AG04450 (cell line): ENCODE measurements around the gene GLIS1. TPM values are rescaled to one million over a fixed set of nuclear protein-coding genes. Genes with fewer than 3 reads are reported as not detected.

Source experiments
- CTCF ChIA-PET: fragments of 300-600, 350-600 bp; formaldehyde crosslinking; extraction: SDS; loops from one replicate; lab custom pipeline; 2022; ENCODE audit warnings: antibody characterized with exemption, inconsistent platforms; lab: Charles Lee
- POLR2A ChIA-PET: fragments of 350-600 bp; formaldehyde crosslinking; extraction: SDS; loops from one replicate; lab custom pipeline; 2021; ENCODE audit warnings: antibody characterized with exemption, inconsistent platforms; lab: Yijun Ruan, JAX
- DNase-seq: peaks from one replicate; pipeline ENCODE4 v3.0.0-alpha.2; 2011; ENCODE audit warnings: low read depth, low spot score
- H3K27ac ChIP-seq: one replicate; pipeline ENCODE4 v1.5.1; 2012; ENCODE audit warnings: low read depth, low read length, control low read depth
- H3K27me3 ChIP-seq: one replicate; pipeline ENCODE4 v1.6.0; 2012; ENCODE audit warnings: low read length; ENCODE audit not compliant: control insufficient read depth, insufficient read depth
- H3K4me3 ChIP-seq: 2 replicates; pipeline ENCODE4 v1.5.1; 2011; ENCODE audit warnings: mild to moderate bottlenecking, low read depth, low read length, control low read depth
- H3K9me3 ChIP-seq: 2 replicates; pipeline ENCODE4 v1.5.1; 2012; ENCODE audit warnings: low read length; ENCODE audit not compliant: control insufficient read depth, insufficient read depth
- polyA plus RNA-seq: library from polyadenylated mRNA; depleted of rRNA; stranded (reverse); fragments of >200 nt; gene quantifications from 2 replicates; pipeline ENCODE4 v1.2.3, GENCODE V29; 2011
- TF ChIP-seq, protein P1 (sequence below): IDR thresholded peaks from 2 replicates; pipeline ENCODE4 v1.5.1; 2011; ENCODE audit warnings: low read depth, low read length, control low read depth, inconsistent platforms

The GLIS1 gene
- polyA plus RNA-seq, 1 experiment, result 0.77 TPM

DNA sequence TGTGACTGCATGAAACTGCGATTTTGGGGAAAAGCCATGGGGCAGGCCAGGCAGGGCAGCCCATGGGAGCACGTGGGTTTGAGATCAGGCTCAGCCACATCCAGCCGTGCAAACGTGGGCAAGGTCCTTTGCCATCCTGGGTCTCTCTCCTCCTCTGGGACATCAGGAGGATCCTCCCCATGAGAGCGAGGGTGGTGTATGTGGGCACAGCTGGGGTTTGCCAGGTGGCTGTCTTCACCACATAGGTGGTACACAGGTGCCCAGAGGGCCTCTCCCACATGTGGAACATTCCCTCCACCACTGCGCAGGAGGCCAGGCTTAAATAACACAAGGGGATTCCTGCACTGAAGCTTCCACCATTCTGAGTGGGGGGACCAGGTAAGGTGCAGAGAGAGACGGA, 143.1 kb downstream of the GLIS1 start:
- POLR2A ChIA-PET, result no interaction called here
- Histone ChIP-seq H3K4me3 (no peak overlapping the region), H3K27ac (no peak overlapping the region), H3K9me3 (no peaks in the 10 kb centered on the region; the same call in 1 of the 2 replicates), H3K27me3 (no peaks in the 10 kb centered on the region)
- TF ChIP-seq, protein P1, sequence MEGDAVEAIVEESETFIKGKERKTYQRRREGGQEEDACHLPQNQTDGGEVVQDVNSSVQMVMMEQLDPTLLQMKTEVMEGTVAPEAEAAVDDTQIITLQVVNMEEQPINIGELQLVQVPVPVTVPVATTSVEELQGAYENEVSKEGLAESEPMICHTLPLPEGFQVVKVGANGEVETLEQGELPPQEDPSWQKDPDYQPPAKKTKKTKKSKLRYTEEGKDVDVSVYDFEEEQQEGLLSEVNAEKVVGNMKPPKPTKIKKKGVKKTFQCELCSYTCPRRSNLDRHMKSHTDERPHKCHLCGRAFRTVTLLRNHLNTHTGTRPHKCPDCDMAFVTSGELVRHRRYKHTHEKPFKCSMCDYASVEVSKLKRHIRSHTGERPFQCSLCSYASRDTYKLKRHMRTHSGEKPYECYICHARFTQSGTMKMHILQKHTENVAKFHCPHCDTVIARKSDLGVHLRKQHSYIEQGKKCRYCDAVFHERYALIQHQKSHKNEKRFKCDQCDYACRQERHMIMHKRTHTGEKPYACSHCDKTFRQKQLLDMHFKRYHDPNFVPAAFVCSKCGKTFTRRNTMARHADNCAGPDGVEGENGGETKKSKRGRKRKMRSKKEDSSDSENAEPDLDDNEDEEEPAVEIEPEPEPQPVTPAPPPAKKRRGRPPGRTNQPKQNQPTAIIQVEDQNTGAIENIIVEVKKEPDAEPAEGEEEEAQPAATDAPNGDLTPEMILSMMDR, result no peak
- CTCF ChIA-PET, result no interaction called here
- DNase-seq, result no peak

DNA sequence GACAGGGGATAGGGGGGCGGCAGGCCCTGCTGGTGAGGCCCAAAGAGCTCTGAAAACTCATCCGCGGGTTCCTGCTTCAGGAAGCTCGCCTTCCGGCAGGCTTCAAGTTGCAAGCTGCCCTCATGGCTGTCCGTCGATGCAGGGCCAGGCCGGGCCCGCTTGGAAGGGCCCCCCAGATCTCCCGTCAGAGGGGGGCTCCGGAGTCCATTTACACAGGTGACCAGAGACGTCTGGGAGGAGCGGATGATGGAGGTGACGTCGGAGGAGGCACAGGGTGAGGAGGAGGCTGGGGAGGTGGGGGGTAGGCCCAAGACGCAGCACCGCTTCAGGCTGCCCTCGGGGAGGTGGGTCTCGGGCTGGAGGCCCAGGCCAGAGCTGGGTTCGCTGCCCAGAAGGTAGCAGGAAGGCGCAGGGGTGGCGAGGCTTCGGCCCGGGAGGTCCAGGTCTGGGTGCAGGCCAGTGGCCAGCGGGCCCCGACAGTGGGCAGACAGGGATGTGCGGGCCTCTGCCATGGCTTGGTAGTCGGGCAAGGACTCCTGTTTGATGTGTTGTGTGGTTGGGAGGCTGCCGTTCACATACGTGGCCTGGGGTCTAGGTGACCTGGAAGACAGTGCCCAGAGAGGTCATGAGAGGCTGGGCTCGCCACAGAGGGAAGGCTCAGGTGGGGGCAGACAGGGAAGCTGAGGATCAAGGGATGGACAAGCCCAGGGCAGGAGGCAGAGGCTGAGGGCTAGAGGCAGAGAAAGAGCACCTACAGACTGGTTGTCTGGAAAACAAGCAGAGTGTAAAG, 144.4 kb downstream of the GLIS1 start:
- no peaks in the 10 kb centered on the region; the same call in 1 of the 2 replicates for H3K9me3 ChIP-seq
- TF ChIP-seq, protein P1, result no peak
- H3K4me3 ChIP-seq, result no peak overlapping the region
- H3K27ac ChIP-seq, result no peak overlapping the region
- DNase-seq, result no peak
- ChIA-PET POLR2A (no interaction called here), CTCF (interaction anchor here (0.9 kb wide), 1 partner anchor 109 kb away, joined by 4 read pairs; no protein-coding TSS in a partner anchor)
- H3K27me3 ChIP-seq, result no peaks in the 10 kb centered on the region

DNA sequence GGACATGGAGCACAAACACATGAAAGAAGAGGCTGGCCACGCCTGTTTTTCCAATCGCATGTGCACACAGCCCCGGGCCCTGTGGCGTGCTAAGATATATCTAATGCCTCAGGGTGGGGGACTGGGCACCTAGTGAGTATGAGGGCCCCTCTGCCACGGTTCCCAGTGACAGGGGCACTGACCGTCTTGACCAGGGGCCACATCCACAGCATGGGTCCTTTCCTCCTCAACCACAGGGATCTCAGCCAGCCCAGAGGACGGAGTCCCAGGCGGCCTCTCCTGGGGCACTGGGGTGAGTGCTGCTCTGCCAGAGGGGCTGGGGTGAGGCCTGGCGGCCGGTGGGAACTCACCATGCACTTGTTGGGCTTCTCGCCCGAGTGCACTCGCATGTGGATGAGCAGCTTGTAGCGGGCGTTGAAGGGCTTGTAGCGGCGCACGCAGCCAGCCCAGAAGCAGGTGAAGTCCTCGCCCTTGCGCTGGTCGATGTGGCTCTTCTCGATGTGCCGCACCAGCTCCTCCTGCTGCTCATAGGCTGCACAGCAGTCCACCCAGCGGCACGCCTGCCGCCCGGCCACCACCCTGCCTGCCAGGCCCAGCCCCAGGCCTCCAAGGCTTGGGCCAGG, 145.1 kb downstream of the GLIS1 start:
- POLR2A ChIA-PET, result no interaction called here
- no peaks in the 10 kb centered on the region; the same call in 1 of the 2 replicates for H3K9me3 ChIP-seq

GRCh38 chr1:53592985-53593757, 145.8 kb downstream of the GLIS1 start:
- ChIA-PET CTCF (interaction anchor here (0.6 to 1.5 kb wide), 3 partner anchors 15 to 135 kb away, joined by 3 to 4 read pairs (median 4); no protein-coding TSS in a partner anchor), POLR2A (no interaction called here)
- TF ChIP-seq, protein P1, result no peak
- Histone ChIP-seq H3K27ac (no peak overlapping the region), H3K9me3 (no peaks in the 10 kb centered on the region; the same call in 1 of the 2 replicates), H3K27me3 (no peaks in the 10 kb centered on the region), H3K4me3 (no peak overlapping the region)
- DNase-seq, result no peak

More for the DNA sequence above, 145.1 kb downstream of the GLIS1 start:
- no peak for DNase-seq
- CTCF ChIA-PET, result interaction anchor here (0.6 to 0.9 kb wide), 2 partner anchors 109 to 135 kb away, joined by 3 to 4 read pairs; no protein-coding TSS in a partner anchor
- Histone ChIP-seq H3K27ac (no peak overlapping the region), H3K4me3 (no peak overlapping the region), H3K27me3 (no peaks in the 10 kb centered on the region)
- TF ChIP-seq, protein P1, result peak; percentile 34; the same call in 1 of the 2 replicates
